ENCODE results near the gene PAPPA2. TPM values are rescaled to one million over a fixed set of nuclear protein-coding genes. Genes with fewer than 3 reads are reported as not detected.

Gene PAPPA2
- total and polyA plus RNA-seq, 2 of the 4 experiments (the other 2 are of a cell fraction): 0.10 to 0.18 TPM

DNA sequence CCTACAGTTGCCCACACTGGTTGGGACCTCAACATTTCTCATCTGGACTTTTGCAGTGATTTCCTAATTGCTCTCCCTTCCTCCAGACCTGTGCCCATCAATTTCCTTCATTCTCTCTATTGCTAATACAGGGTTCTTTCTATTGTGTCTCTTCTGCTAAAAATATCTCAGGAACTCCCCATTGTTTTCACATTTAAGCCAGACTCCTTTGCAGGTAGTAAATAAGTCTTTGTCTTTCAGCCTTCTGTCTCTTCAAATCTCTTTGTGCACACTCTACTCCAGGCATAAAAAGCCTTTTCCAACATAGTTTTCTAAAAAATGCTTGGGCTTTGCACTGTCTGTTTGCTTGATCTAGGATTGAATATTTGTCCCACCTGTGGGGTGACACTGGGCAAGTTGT is 340.6 kb downstream of the PAPPA2 start:
- dilution Hi-C loops (cut with HindIII; ENCODE audit: low sequenced_read_pairs, unreplicated experiment): no loop called here
- ATAC-seq (ENCODE audit: low read depth): no peak

More for the DNA sequence above, 340.6 kb downstream of the PAPPA2 start:
- Histone ChIP-seq H4K8ac (ENCODE audit: low read depth in 2 of 2, low read length in 2 of 2) (no peak overlapping the region), H3K79me1 (ENCODE audit: low read depth in 1 of 2, low read length in 2 of 2) (no peaks in the 10 kb centered on the region), H3K9me3 (ENCODE audit: control insufficient read depth, insufficient read depth, low read length) (no peaks in the 10 kb centered on the region), H2BK120ac (ENCODE audit: low read depth, low read length) (no peak overlapping the region), H3K4me2 (ENCODE audit: low read depth, low read length) (no peak overlapping the region), H2AFZ (replicated peaks; ENCODE audit: low read length, poor library complexity) (no peak overlapping the region), H3K56ac (ENCODE audit: extremely low read depth, insufficient read depth, low read length) (no peak overlapping the region), H3K18ac (ENCODE audit: low read depth, low read length) (no peak overlapping the region), H4K91ac (ENCODE audit: insufficient read depth, low read depth, low read length) (no peak overlapping the region), H2AK9ac (replicated peaks; ENCODE audit: low read depth, low read length, poor library complexity) (no peak overlapping the region), H3K36me3 (ENCODE audit: control insufficient read depth, insufficient read depth, low read length) (no peaks in the 10 kb centered on the region), H3K27me3 (ENCODE audit: control insufficient read depth, insufficient read depth, low read length) (no peaks in the 10 kb centered on the region), H4K5ac (ENCODE audit: low read depth, low read length) (no peak overlapping the region), H3K27ac (ENCODE audit: insufficient read depth, low read length) (no peak overlapping the region), H3K23ac (ENCODE audit: low read depth, low read length) (no peak overlapping the region), H2AK5ac (ENCODE audit: low read depth, low read length) (no peak overlapping the region), H2BK15ac (ENCODE audit: low read depth, low read length) (no peak overlapping the region), H4K20me1 (ENCODE audit: insufficient read depth, low read length) (no peaks in the 10 kb centered on the region), H3K4ac (ENCODE audit: low read depth, low read length) (no peak overlapping the region), H2BK20ac (ENCODE audit: low read depth, low read length) (no peak overlapping the region), H3K4me1 (ENCODE audit: control insufficient read depth, insufficient read depth, low read length) (no peaks in the 10 kb centered on the region), H3K14ac (replicated peaks; ENCODE audit: low read depth, low read length) (no peak overlapping the region), H3K4me3 (ENCODE audit: insufficient read depth, low read depth, low read length) (no peak overlapping the region), H3K9me1 (ENCODE audit: insufficient read depth, low read length) (no peaks in the 10 kb centered on the region), H2BK5ac (ENCODE audit: low read depth, low read length, poor library complexity, severe bottlenecking) (no peak overlapping the region), H3K9ac (ENCODE audit: low read depth, low read length) (no peak overlapping the region)
- no TSS peak for BruUV-seq (replicated peaks)
- TF ChIP-seq RCOR1 (IDR thresholded peaks at IDR 0.05; ENCODE audit: insufficient replicate concordance, low read length): no peak
- TF ChIP-seq POLR2A (IDR thresholded peaks at IDR 0.05; ENCODE audit: low read depth, low read length): no peak
- no peak for TF ChIP-seq MAFK (IDR thresholded peaks at IDR 0.05; ENCODE audit: low read depth, low read length)
- TF ChIP-seq USF2 (IDR thresholded peaks at IDR 0.05; ENCODE audit: low read depth, low read length): no peak
- no peak for TF ChIP-seq CTCF (conservative IDR thresholded peaks at IDR 0.05; ENCODE audit: low read depth, low read length)
- no peak for TF ChIP-seq RFX5 (IDR thresholded peaks at IDR 0.05; ENCODE audit: low read depth, low read length)
- TF ChIP-seq MAZ (IDR thresholded peaks at IDR 0.05; ENCODE audit: borderline replicate concordance, low read depth, low read length): no peak
- TF ChIP-seq SMC3 (IDR thresholded peaks at IDR 0.05; ENCODE audit: low read depth, low read length): no peak
- TF ChIP-seq ELK1 (IDR thresholded peaks at IDR 0.05; ENCODE audit: borderline replicate concordance, low read depth, low read length): no peak
- no peak for TF ChIP-seq MXI1 (IDR thresholded peaks at IDR 0.05; ENCODE audit: borderline replicate concordance, low read depth, low read length)
- TF ChIP-seq CHD1 (IDR thresholded peaks at IDR 0.05; ENCODE audit: low read depth, low read length): no peak
- no peak for TF ChIP-seq NFE2L2 (IDR thresholded peaks at IDR 0.05; ENCODE audit: low read depth, low read length)
- no peak for TF ChIP-seq CEBPB (IDR thresholded peaks at IDR 0.05; ENCODE audit: low read depth, low read length)
- TF ChIP-seq RAD21 (IDR thresholded peaks at IDR 0.05; ENCODE audit: low read length): no peak
- TF ChIP-seq BHLHE40 (IDR thresholded peaks at IDR 0.05; ENCODE audit: low read depth, low read length): no peak
- no peak for TF ChIP-seq FOS (IDR thresholded peaks at IDR 0.05; ENCODE audit: low read depth, low read length)
- POLR2A ChIA-PET (ENCODE audit: unreplicated experiment): no interaction called here
- CTCF ChIA-PET: no interaction called here
- in situ Hi-C loops (cut with MboI; ENCODE audit: low sequenced_read_pairs): no loop called here
- DNase-seq: no peak
- intact Hi-C loops (cut with micrococcal nuclease): no loop called here
